Esophagus muscularis mucosa (tissue), 4 donors: ENCODE results near the gene KIAA0930.

Experiments used
- EP300 ChIP-seq: sonication (generic); formaldehyde crosslinking; IDR thresholded peaks from one replicate; pipeline ENCODE4 v1.6.1; 2017; ENCODE audit warnings: antibody characterized with exemption
- POLR2A ChIP-seq: fragments of 450-650 bp; IDR thresholded peaks from one replicate; pipeline ENCODE4 v1.6.1; 2017; ENCODE audit warnings: antibody characterized with exemption, moderate library complexity, mild to moderate bottlenecking, low read depth
- POLR2AphosphoS5 ChIP-seq, 2 donors: sonication (generic); formaldehyde crosslinking; IDR thresholded peaks; one replicate each; pipeline ENCODE4 v1.6.1; 2017; ENCODE audit warnings: antibody characterized with exemption in 2 of 2
- TF ChIP-seq, protein P1 (sequence below), 3 experiments: fragments of 200-600 bp in 2 of 3; fragments of 450-650 bp in 1 of 3; sonication (generic) in 2 of 3; IDR thresholded peaks; one replicate each; pipeline ENCODE4 v1.5.1; 2017 to 2019; ENCODE audit warnings: antibody characterized with exemption in 3 of 3, mild to moderate bottlenecking in 2 of 3, moderate library complexity in 1 of 3

DNA sequence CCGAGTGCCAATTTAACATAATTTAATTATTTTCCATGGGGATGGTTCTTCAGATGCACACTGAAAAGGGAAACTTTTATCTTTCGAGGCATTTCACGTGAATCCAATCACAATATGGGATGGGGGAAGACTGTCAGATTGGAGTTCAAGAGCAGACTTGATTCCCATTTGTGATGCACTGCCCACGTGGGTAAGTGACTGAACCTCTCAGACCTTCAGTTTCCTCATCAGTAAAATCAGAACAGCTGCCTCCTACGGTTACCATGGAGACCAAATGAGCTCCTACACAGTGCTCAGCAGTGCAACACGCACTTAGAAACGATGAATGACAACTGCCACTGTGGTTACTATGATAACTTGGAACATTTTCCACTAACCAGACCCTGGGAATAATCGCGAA, 21.7 kb downstream of the KIAA0930 start:
- TF ChIP-seq POLR2AphosphoS5 (IDR thresholded peaks at IDR 0.05), result no peak
- no peak for TF ChIP-seq POLR2A
- TF ChIP-seq, protein P1, sequence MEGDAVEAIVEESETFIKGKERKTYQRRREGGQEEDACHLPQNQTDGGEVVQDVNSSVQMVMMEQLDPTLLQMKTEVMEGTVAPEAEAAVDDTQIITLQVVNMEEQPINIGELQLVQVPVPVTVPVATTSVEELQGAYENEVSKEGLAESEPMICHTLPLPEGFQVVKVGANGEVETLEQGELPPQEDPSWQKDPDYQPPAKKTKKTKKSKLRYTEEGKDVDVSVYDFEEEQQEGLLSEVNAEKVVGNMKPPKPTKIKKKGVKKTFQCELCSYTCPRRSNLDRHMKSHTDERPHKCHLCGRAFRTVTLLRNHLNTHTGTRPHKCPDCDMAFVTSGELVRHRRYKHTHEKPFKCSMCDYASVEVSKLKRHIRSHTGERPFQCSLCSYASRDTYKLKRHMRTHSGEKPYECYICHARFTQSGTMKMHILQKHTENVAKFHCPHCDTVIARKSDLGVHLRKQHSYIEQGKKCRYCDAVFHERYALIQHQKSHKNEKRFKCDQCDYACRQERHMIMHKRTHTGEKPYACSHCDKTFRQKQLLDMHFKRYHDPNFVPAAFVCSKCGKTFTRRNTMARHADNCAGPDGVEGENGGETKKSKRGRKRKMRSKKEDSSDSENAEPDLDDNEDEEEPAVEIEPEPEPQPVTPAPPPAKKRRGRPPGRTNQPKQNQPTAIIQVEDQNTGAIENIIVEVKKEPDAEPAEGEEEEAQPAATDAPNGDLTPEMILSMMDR (IDR thresholded peaks at IDR 0.05), result no peak
- no peak for TF ChIP-seq EP300
